ENCODE data around the gene MACROD2.

- TF ChIP-seq, protein P1, sequence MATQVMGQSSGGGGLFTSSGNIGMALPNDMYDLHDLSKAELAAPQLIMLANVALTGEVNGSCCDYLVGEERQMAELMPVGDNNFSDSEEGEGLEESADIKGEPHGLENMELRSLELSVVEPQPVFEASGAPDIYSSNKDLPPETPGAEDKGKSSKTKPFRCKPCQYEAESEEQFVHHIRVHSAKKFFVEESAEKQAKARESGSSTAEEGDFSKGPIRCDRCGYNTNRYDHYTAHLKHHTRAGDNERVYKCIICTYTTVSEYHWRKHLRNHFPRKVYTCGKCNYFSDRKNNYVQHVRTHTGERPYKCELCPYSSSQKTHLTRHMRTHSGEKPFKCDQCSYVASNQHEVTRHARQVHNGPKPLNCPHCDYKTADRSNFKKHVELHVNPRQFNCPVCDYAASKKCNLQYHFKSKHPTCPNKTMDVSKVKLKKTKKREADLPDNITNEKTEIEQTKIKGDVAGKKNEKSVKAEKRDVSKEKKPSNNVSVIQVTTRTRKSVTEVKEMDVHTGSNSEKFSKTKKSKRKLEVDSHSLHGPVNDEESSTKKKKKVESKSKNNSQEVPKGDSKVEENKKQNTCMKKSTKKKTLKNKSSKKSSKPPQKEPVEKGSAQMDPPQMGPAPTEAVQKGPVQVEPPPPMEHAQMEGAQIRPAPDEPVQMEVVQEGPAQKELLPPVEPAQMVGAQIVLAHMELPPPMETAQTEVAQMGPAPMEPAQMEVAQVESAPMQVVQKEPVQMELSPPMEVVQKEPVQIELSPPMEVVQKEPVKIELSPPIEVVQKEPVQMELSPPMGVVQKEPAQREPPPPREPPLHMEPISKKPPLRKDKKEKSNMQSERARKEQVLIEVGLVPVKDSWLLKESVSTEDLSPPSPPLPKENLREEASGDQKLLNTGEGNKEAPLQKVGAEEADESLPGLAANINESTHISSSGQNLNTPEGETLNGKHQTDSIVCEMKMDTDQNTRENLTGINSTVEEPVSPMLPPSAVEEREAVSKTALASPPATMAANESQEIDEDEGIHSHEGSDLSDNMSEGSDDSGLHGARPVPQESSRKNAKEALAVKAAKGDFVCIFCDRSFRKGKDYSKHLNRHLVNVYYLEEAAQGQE (IDR thresholded peaks at IDR 0.05): no peak
- TF ChIP-seq, protein P2, sequence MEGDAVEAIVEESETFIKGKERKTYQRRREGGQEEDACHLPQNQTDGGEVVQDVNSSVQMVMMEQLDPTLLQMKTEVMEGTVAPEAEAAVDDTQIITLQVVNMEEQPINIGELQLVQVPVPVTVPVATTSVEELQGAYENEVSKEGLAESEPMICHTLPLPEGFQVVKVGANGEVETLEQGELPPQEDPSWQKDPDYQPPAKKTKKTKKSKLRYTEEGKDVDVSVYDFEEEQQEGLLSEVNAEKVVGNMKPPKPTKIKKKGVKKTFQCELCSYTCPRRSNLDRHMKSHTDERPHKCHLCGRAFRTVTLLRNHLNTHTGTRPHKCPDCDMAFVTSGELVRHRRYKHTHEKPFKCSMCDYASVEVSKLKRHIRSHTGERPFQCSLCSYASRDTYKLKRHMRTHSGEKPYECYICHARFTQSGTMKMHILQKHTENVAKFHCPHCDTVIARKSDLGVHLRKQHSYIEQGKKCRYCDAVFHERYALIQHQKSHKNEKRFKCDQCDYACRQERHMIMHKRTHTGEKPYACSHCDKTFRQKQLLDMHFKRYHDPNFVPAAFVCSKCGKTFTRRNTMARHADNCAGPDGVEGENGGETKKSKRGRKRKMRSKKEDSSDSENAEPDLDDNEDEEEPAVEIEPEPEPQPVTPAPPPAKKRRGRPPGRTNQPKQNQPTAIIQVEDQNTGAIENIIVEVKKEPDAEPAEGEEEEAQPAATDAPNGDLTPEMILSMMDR (IDR thresholded peaks at IDR 0.05): no peak
- TF ChIP-seq MYC (IDR thresholded peaks at IDR 0.05; ENCODE audit: borderline replicate concordance, low read length) (no peak), CHD4 (IDR thresholded peaks at IDR 0.05; ENCODE audit: borderline replicate concordance) (no peak), EP300 (IDR thresholded peaks at IDR 0.05) (no peak), USF2 (IDR thresholded peaks at IDR 0.05) (no peak), CBX2 (IDR thresholded peaks at IDR 0.05; ENCODE audit: borderline replicate concordance, low read depth) (no peak), RFX5 (IDR thresholded peaks at IDR 0.05) (no peak), BHLHE40 (IDR thresholded peaks at IDR 0.05; ENCODE audit: low read depth, low read length) (no peak), TP53 (CRISPR knock-in tag; IDR thresholded peaks at IDR 0.05) (no peak), SMC3 (IDR thresholded peaks at IDR 0.05) (no peak), GATA3 (IDR thresholded peaks at IDR 0.05; ENCODE audit: borderline replicate concordance) (no peak), CEBPB (IDR thresholded peaks at IDR 0.05) (no peak)
These were observed 1077.0 kb downstream of the MACROD2 start for GRCh38 chr20:15072316-15072715.

Measured in A549 (cell line).